SJCRH30 (cell line): ENCODE data around the gene FAM151B. TPM values are rescaled to one million over a fixed set of nuclear protein-coding genes. Genes with fewer than 3 reads are reported as not detected.
"Not testable (repeated sequence)": the region's sequence is repeated elsewhere in the genome, so short reads cannot be mapped to it uniquely, and the experiment has no call there.

Experiments used
- DNase-seq, 2 experiments: peaks; one replicate each; pipeline ENCODE4 v3.0.0-alpha.2; 2015 to 2020
- H3K27ac ChIP-seq: fragments of 250-450 bp; sonication (Bioruptor Pico); 2 replicates; pipeline ENCODE4 v1.5.1; 2020; ENCODE audit warnings: mild to moderate bottlenecking, moderate library complexity
- H3K27me3 ChIP-seq: fragments of 250-450 bp; sonication (Bioruptor Pico); 2 replicates; pipeline ENCODE4 v1.5.1; 2020; ENCODE audit warnings: mild to moderate bottlenecking, moderate library complexity
- H3K36me3 ChIP-seq: fragments of 250-450 bp; sonication (Bioruptor Pico); 2 replicates; pipeline ENCODE4 v1.5.1; 2020; ENCODE audit warnings: mild to moderate bottlenecking, moderate library complexity
- H3K4me1 ChIP-seq: fragments of 250-450 bp; sonication (Bioruptor Pico); 2 replicates; pipeline ENCODE4 v1.5.1; 2020; ENCODE audit warnings: mild to moderate bottlenecking, moderate library complexity
- H3K4me3 ChIP-seq: fragments of 250-450 bp; sonication (Bioruptor Pico); 2 replicates; pipeline ENCODE4 v1.5.1; 2020; ENCODE audit warnings: mild to moderate bottlenecking, moderate library complexity
- H3K9me3 ChIP-seq: fragments of 250-450 bp; sonication (Bioruptor Pico); replicated peaks from 2 replicates; pipeline ENCODE4 v1.5.1; 2020; ENCODE audit warnings: mild to moderate bottlenecking, moderate library complexity
- total RNA-seq: library from RNA; depleted of rRNA; stranded (reverse); fragments of >200 nt; shearing (Covaris generic); gene quantifications from 2 replicates; pipeline ENCODE4 v1.2.3, GENCODE V29; 2014

Gene FAM151B
- total RNA-seq, 1 experiment from 2014 or later, result 9.1 TPM

GRCh38 chr5:80555099-80555498 lies 67.2 kb downstream of the FAM151B start:
- no peak overlapping the region for H3K4me3 ChIP-seq
- peaks cover 10% of the 10 kb centered on the region; the same call in 1 of the 2 replicates for H3K4me1 ChIP-seq
- no peak overlapping the region for H3K27ac ChIP-seq
- no peaks in the 10 kb centered on the region for H3K36me3 ChIP-seq
- 0 out of 2 replicates have a peak, but pooled peaks cover 3% of the 10 kb centered on the region for H3K9me3 ChIP-seq
- DNase-seq, result no peak
- H3K27me3 ChIP-seq, result no peaks in the 10 kb centered on the region

- H3K27me3 ChIP-seq, result no peaks in the 10 kb centered on the region
- DNase-seq, result no peak
- H3K4me3 ChIP-seq, result no peak overlapping the region
- peaks cover 24% of the 10 kb centered on the region for H3K4me1 ChIP-seq
- no peaks in the 10 kb centered on the region for H3K36me3 ChIP-seq
- no peak overlapping the region for H3K27ac ChIP-seq
- 0 out of 2 replicates have a peak, but pooled peaks cover 3% of the 10 kb centered on the region for H3K9me3 ChIP-seq
Observed at GRCh38 chr5:80559244-80559643, 71.3 kb downstream of the FAM151B start.

GRCh38 chr5:80565330-80565729 lies 77.4 kb downstream of the FAM151B start:
- Histone ChIP-seq H3K4me3 (no peak overlapping the region), H3K27ac (no peak overlapping the region), H3K36me3 (no peaks in the 10 kb centered on the region), H3K27me3 (no peaks in the 10 kb centered on the region), H3K9me3 (peaks cover 3% of the 10 kb centered on the region; the same call in 1 of the 2 replicates), H3K4me1 (peaks cover 24% of the 10 kb centered on the region)
- DNase-seq, result peak in 1 of 2 experiments; percentile 25

GRCh38 chr5:80566711-80567259 lies 78.9 kb downstream of the FAM151B start:
- Histone ChIP-seq H3K4me1 (peaks cover 15% of the 10 kb centered on the region), H3K27me3 (no peaks in the 10 kb centered on the region), H3K4me3 (no peak overlapping the region), H3K9me3 (peaks cover 3% of the 10 kb centered on the region; the same call in 1 of the 2 replicates), H3K36me3 (no peaks in the 10 kb centered on the region), H3K27ac (no peak overlapping the region)
- no peak for DNase-seq

- H3K36me3 ChIP-seq, result 0 out of 2 replicates have a peak, but pooled peaks cover 2% of the 10 kb centered on the region
- H3K4me3 ChIP-seq, result no peak overlapping the region
- no peak overlapping the region for H3K27ac ChIP-seq
- H3K4me1 ChIP-seq, result peaks cover 15% of the 10 kb centered on the region; the same call in 1 of the 2 replicates
- peaks cover 7% of the 10 kb centered on the region; the same call in 1 of the 2 replicates for H3K9me3 ChIP-seq
- no peaks in the 10 kb centered on the region for H3K27me3 ChIP-seq
- no peak for DNase-seq
Observed at GRCh38 chr5:80568251-80568650, 80.4 kb downstream of the FAM151B start.

- peaks cover 15% of the 10 kb centered on the region; the same call in 1 of the 2 replicates for H3K4me1 ChIP-seq
- peaks cover 7% of the 10 kb centered on the region; the same call in 1 of the 2 replicates for H3K9me3 ChIP-seq
- no peak overlapping the region for H3K27ac ChIP-seq
- no peak for DNase-seq
- H3K27me3 ChIP-seq, result no peaks in the 10 kb centered on the region
- H3K4me3 ChIP-seq, result peak overlapping the region; percentile 52
- H3K36me3 ChIP-seq, result 0 out of 2 replicates have a peak, but pooled peaks cover 2% of the 10 kb centered on the region
Observed at GRCh38 chr5:80569086-80569960, 81.4 kb downstream of the FAM151B start.

- Histone ChIP-seq H3K9me3 (peaks cover 11% of the 10 kb centered on the region), H3K27ac (no peak within 1 kb of the TSS), H3K4me3 (peak within 1 kb of the TSS; percentile 52), H3K27me3 (no peaks in the 10 kb centered on the region), H3K4me1 (peaks cover 12% of the 10 kb centered on the region; the same call in 1 of the 2 replicates), H3K36me3 (0 out of 2 replicates have a peak, but pooled peaks cover 4% of the 10 kb centered on the region)
- DNase-seq, result peak in 1 of 2 experiments; percentile 22
Observed at GRCh38 chr5:80569961-80570786, 82.3 kb downstream of the FAM151B start, which contains the start of gene ANKRD34B. ANKRD34B (minus strand) TSS chr5:80570280; CDS start chr5:80560019, 10,261 bp downstream.

- Histone ChIP-seq H3K27ac (no peak overlapping the region), H3K36me3 (0 out of 2 replicates have a peak, but pooled peaks cover 4% of the 10 kb centered on the region), H3K9me3 (peaks cover 14% of the 10 kb centered on the region; the same call in 1 of the 2 replicates), H3K27me3 (no peaks in the 10 kb centered on the region), H3K4me3 (no peak overlapping the region), H3K4me1 (0 out of 2 replicates have a peak, but pooled peaks cover 5% of the 10 kb centered on the region)
- DNase-seq, result no peak
Observed at GRCh38 chr5:80573062-80573461, 85.2 kb downstream of the FAM151B start.

GRCh38 chr5:80576383-80576782 lies 88.5 kb downstream of the FAM151B start:
- no peak overlapping the region for H3K4me3 ChIP-seq
- H3K4me1 ChIP-seq, result 0 out of 2 replicates have a peak, but pooled peaks cover 5% of the 10 kb centered on the region
- no peak overlapping the region for H3K27ac ChIP-seq
- peaks cover 19% of the 10 kb centered on the region; the same call in 1 of the 2 replicates for H3K9me3 ChIP-seq
- DNase-seq, result no peak
- H3K27me3 ChIP-seq, result no peaks in the 10 kb centered on the region
- H3K36me3 ChIP-seq, result 0 out of 2 replicates have a peak, but pooled peaks cover 4% of the 10 kb centered on the region

GRCh38 chr5:80577707-80578106 lies 89.8 kb downstream of the FAM151B start:
- no peak for DNase-seq
- Histone ChIP-seq H3K4me3 (no peak overlapping the region), H3K9me3 (peaks cover 15% of the 10 kb centered on the region; the same call in 1 of the 2 replicates), H3K4me1 (no peaks in the 10 kb centered on the region), H3K27ac (no peak overlapping the region), H3K27me3 (no peaks in the 10 kb centered on the region), H3K36me3 (0 out of 2 replicates have a peak, but pooled peaks cover 2% of the 10 kb centered on the region)

GRCh38 chr5:80579050-80579449 lies 91.2 kb downstream of the FAM151B start:
- Histone ChIP-seq H3K27me3 (no peaks in the 10 kb centered on the region), H3K36me3 (0 out of 2 replicates have a peak, but pooled peaks cover 2% of the 10 kb centered on the region), H3K4me3 (no peak overlapping the region), H3K4me1 (no peaks in the 10 kb centered on the region), H3K27ac (no peak overlapping the region), H3K9me3 (peaks cover 15% of the 10 kb centered on the region; the same call in 1 of the 2 replicates)
- DNase-seq, result no peak

GRCh38 chr5:80580291-80580690 lies 92.4 kb downstream of the FAM151B start:
- H3K4me1 ChIP-seq, H3K36me3 ChIP-seq, H3K27me3 ChIP-seq, DNase-seq, H3K27ac ChIP-seq, H3K9me3 ChIP-seq, H3K4me3 ChIP-seq: not testable (repeated sequence)

- Histone ChIP-seq H3K27me3 (no peaks in the 10 kb centered on the region), H3K4me3 (no peak overlapping the region), H3K9me3 (peaks cover 4% of the 10 kb centered on the region; the same call in 1 of the 2 replicates), H3K36me3 (no peaks in the 10 kb centered on the region), H3K4me1 (no peaks in the 10 kb centered on the region), H3K27ac (no peak overlapping the region)
- no peak for DNase-seq
Observed at GRCh38 chr5:80584770-80585169, 96.9 kb downstream of the FAM151B start.
